Measurements from ENCODE around the gene IL10RB.

GRCh38 chr21:33240404-33240803 is 25.8 kb upstream of the IL10RB start:
- no peak for TF ChIP-seq ZBTB7A (CRISPR knock-in tag; IDR thresholded peaks at IDR 0.05)
- TF ChIP-seq ZNF343 (CRISPR knock-in tag; IDR thresholded peaks at IDR 0.05) = no peak
- TF ChIP-seq SMC3 (IDR thresholded peaks at IDR 0.05; ENCODE audit: low read length) = no peak
- TF ChIP-seq ZNF883 (CRISPR knock-in tag; IDR thresholded peaks at IDR 0.05; ENCODE audit: not compliant biosample characterization) = no peak
- TF ChIP-seq NFAT5 (CRISPR knock-in tag; IDR thresholded peaks at IDR 0.05) = no peak
- no peak for TF ChIP-seq ADNP (CRISPR knock-in tag; IDR thresholded peaks at IDR 0.05)
- no peak for TF ChIP-seq NCOA2 (CRISPR knock-in tag; IDR thresholded peaks at IDR 0.05)
- no peak for TF ChIP-seq ZNF746 (CRISPR knock-in tag; IDR thresholded peaks at IDR 0.05)
- TF ChIP-seq ESRRA (CRISPR knock-in tag; IDR thresholded peaks at IDR 0.05; ENCODE audit: low read depth) = no peak
- TF ChIP-seq CTCF (CRISPR knock-in tag; IDR thresholded peaks at IDR 0.05) = no peak
- TF ChIP-seq ZBTB37 (CRISPR knock-in tag; IDR thresholded peaks at IDR 0.05) = no peak
